Transverse colon (tissue), 4 donors: ENCODE measurements around the gene CACNB3.

Source experiments
- CTCF ChIP-seq, 5 experiments: fragments of 200-600 bp in 3 of 5; fragments of 450-650 bp in 2 of 5; sonication (generic) in 3 of 5; IDR thresholded peaks; 1 replicate in 2 of 5; 2 replicates in 3 of 5; pipeline ENCODE4 v1.5.1; 2016 to 2017; ENCODE audit warnings: antibody characterized with exemption in 5 of 5, inconsistent platforms in 3 of 5, mild to moderate bottlenecking in 2 of 5, moderate library complexity in 1 of 5
- EP300 ChIP-seq: sonication (generic); formaldehyde crosslinking; IDR thresholded peaks from one replicate; pipeline ENCODE4 v1.6.1; 2017; ENCODE audit warnings: antibody characterized with exemption, low read depth
- POLR2A ChIP-seq: fragments of 450-650 bp; IDR thresholded peaks from one replicate; pipeline ENCODE4 v1.6.1; 2016; ENCODE audit warnings: antibody characterized with exemption, mild to moderate bottlenecking, moderate library complexity
- POLR2AphosphoS5 ChIP-seq, 3 donors: sonication (generic); formaldehyde crosslinking; IDR thresholded peaks; one replicate each; pipeline ENCODE4 v1.6.1; 2016; ENCODE audit warnings: antibody characterized with exemption in 3 of 3

GRCh38 chr12:48775991-48776649 is 42.2 kb upstream of the CACNB3 start:
- TF ChIP-seq POLR2A = no peak
- TF ChIP-seq CTCF (IDR thresholded peaks at IDR 0.05) = no peak
- TF ChIP-seq POLR2AphosphoS5 (IDR thresholded peaks at IDR 0.05) = no peak
- TF ChIP-seq EP300 = no peak
